Glutamatergic neuron (in vitro differentiated cells): ENCODE results near the gene UNC5B. TPM values are rescaled to one million over a fixed set of nuclear protein-coding genes. Genes with fewer than 3 reads are reported as not detected.

Experiments used
- DNase-seq: peaks from one replicate; pipeline ENCODE4 v3.0.0; 2022
- H3K27ac Mint-ChIP-seq: one replicate; pipeline ENCODE4 v1.8.0; 2020; ENCODE audit warnings: mild to moderate bottlenecking, mixed read lengths, inconsistent platforms; ENCODE audit not compliant: unreplicated experiment
- H3K27me3 Mint-ChIP-seq: one replicate; pipeline ENCODE4 v1.8.0; 2020; ENCODE audit warnings: mild to moderate bottlenecking, moderate library complexity, mixed read lengths, inconsistent platforms; ENCODE audit not compliant: unreplicated experiment
- H3K36me3 Mint-ChIP-seq: one replicate; pipeline ENCODE4 v1.8.0; 2020; ENCODE audit warnings: mild to moderate bottlenecking, mixed read lengths, inconsistent platforms; ENCODE audit not compliant: unreplicated experiment
- H3K4me1 Mint-ChIP-seq: one replicate; pipeline ENCODE4 v1.8.0; 2020; ENCODE audit warnings: mild to moderate bottlenecking, low read depth, mixed read lengths, inconsistent platforms; ENCODE audit not compliant: unreplicated experiment
- H3K4me3 Mint-ChIP-seq: one replicate; pipeline ENCODE4 v1.8.0; 2020; ENCODE audit warnings: mild to moderate bottlenecking, mixed read lengths, inconsistent platforms; ENCODE audit not compliant: unreplicated experiment
- H3K9me3 Mint-ChIP-seq: one replicate; pipeline ENCODE4 v1.8.0; 2020; ENCODE audit warnings: mild to moderate bottlenecking, moderate library complexity, mixed read lengths, inconsistent platforms; ENCODE audit not compliant: unreplicated experiment
- total RNA-seq: library from RNA; stranded (reverse); fragmentation: NEBNext Ultra II Directional; extraction: Animal tissue kit (Norgen Biotek cat#: 25700); gene quantifications from one replicate; pipeline ENCODE4 v1.2.1, GENCODE V29; 2021; ENCODE audit not compliant: unreplicated experiment
- TF ChIP-seq, protein P1 (sequence below): fragments of 200-600 bp; sonication (generic); IDR thresholded peaks from one replicate; pipeline ENCODE4 v1.5.0; 2021; ENCODE audit not compliant: partially characterized antibody, unreplicated experiment

Gene UNC5B
- total RNA-seq, 1 donor from 2014 or later = 22.6 TPM

DNA sequence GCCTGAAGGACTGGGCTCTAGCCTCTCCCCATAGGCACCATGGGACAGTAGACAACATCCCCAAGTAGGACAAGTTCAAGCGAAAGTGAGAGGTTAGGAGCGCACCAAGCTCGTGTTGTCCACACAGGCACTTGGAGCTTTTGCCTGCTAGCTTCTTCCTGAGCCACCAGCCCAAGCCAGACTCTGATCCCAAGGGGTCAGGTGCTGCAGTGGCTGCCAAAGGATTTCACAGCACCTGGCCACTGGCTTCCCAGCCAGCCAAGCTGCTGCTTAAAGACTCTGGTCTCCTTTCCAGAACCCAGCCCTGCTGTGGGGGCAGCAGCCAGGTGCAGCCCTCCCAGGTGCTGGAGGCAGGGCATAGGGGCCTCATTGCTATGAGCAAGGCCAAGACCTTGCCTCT is 33.0 kb upstream of the UNC5B start:
- Mint-ChIP-seq H3K9me3 (peaks cover 2% of the 10 kb centered on the region), H3K4me1 (no peaks in the 10 kb centered on the region), H3K4me3 (no peak overlapping the region), H3K27me3 (peaks cover 7% of the 10 kb centered on the region), H3K36me3 (no peaks in the 10 kb centered on the region), H3K27ac (no peak overlapping the region)
- no peak for DNase-seq
- TF ChIP-seq, protein P1, sequence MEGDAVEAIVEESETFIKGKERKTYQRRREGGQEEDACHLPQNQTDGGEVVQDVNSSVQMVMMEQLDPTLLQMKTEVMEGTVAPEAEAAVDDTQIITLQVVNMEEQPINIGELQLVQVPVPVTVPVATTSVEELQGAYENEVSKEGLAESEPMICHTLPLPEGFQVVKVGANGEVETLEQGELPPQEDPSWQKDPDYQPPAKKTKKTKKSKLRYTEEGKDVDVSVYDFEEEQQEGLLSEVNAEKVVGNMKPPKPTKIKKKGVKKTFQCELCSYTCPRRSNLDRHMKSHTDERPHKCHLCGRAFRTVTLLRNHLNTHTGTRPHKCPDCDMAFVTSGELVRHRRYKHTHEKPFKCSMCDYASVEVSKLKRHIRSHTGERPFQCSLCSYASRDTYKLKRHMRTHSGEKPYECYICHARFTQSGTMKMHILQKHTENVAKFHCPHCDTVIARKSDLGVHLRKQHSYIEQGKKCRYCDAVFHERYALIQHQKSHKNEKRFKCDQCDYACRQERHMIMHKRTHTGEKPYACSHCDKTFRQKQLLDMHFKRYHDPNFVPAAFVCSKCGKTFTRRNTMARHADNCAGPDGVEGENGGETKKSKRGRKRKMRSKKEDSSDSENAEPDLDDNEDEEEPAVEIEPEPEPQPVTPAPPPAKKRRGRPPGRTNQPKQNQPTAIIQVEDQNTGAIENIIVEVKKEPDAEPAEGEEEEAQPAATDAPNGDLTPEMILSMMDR = no peak

DNA sequence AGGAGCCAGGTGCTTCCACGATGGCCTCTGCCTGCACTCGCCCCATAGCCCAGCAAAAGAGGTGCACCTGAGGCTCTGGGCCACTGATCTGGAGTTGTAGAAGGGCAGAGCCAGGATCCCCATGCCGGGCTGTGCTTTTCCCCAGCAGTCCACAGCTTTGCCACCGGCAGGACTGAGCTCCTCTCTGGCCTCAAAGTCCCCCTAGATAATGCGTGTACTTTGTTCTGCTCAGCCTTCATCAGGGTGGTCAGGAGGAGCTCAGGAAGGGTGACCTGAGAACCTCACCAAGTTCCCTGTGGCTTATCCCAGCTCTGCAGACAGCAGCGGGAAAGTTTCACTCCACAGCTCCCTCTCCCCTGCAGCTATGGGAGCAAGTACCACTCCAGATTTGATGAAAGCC is 27.9 kb upstream of the UNC5B start:
- TF ChIP-seq, protein P1 = no peak
- DNase-seq = no peak
- Mint-ChIP-seq H3K9me3 (peaks cover 2% of the 10 kb centered on the region), H3K4me1 (no peaks in the 10 kb centered on the region), H3K36me3 (no peaks in the 10 kb centered on the region), H3K27me3 (peaks cover 4% of the 10 kb centered on the region), H3K27ac (no peak overlapping the region), H3K4me3 (no peak overlapping the region)

DNA sequence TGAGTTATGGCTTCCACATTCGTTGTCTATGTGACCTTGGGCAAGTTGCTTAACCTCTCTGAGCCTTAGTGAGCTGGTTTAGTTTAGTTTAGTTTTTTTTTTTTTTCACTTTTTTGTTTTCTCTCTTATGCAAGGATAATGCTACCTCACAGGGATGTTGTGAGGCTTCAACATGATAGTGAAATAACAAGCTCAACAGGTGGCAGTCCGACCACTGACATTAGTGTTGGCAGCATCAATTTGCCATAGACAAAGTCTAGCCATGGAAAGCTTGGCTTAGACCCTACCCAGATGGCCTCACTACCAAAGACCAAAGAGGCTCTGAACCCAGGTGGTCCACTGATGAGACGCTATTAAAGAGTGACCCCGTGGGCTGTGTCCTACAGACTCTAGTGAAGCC is 27.2 kb upstream of the UNC5B start:
- peaks cover 4% of the 10 kb centered on the region for H3K27me3 Mint-ChIP-seq
- H3K4me3 Mint-ChIP-seq = no peak overlapping the region
- H3K36me3 Mint-ChIP-seq = no peaks in the 10 kb centered on the region
- no peaks in the 10 kb centered on the region for H3K4me1 Mint-ChIP-seq
- H3K9me3 Mint-ChIP-seq = peaks cover 2% of the 10 kb centered on the region
- H3K27ac Mint-ChIP-seq = no peak overlapping the region
- DNase-seq = no peak
- TF ChIP-seq, protein P1 = no peak

DNA sequence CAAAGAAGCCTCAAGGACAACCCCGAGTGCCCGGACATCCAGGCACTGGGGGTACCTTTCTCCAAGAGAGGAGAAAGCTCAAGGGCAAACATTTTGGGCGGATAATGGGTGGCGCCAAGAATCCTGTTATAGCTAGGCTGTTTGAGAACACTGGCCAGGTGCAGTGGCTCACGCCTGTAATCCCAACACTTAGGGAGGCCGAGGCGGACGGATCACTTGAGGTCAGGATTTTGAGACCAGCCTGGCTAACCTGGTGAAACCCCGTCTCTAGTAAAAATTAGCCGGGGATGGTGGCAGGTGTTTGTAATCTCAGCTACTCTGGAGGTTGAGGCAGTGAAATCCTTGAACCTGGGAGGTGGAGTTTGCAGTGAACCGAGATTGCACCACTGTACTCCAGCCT is 25.2 kb upstream of the UNC5B start:
- Mint-ChIP-seq H3K4me3 (no peak overlapping the region), H3K27me3 (peaks cover 4% of the 10 kb centered on the region), H3K4me1 (no peaks in the 10 kb centered on the region), H3K27ac (no peak overlapping the region), H3K9me3 (peaks cover 2% of the 10 kb centered on the region), H3K36me3 (no peaks in the 10 kb centered on the region)
- TF ChIP-seq, protein P1 = no peak
- no peak for DNase-seq

DNA sequence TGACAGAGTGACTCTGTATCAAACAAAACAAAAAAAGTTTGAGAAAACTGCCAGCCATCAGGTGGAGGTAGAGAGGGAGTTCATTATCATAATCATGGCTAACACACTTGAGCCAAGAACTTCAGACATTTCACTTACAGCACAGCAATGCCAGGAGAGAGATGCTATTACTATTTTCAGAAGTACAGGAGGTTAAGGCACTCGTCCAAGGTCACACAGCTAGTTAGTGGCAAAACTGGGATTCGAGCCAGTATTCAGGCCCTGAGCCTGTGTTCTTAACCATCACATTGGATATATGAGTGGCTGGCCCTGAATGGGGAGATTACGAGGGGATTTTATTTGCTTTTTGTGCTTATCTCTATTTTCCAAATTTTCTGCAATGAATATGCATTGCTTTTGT is 24.8 kb upstream of the UNC5B start:
- no peak for DNase-seq
- Mint-ChIP-seq H3K9me3 (peaks cover under 1% of the 10 kb centered on the region), H3K27ac (no peak overlapping the region), H3K27me3 (peaks cover under 1% of the 10 kb centered on the region), H3K4me3 (no peak overlapping the region), H3K4me1 (no peaks in the 10 kb centered on the region), H3K36me3 (no peaks in the 10 kb centered on the region)
- TF ChIP-seq, protein P1 = no peak
